K562 (cell line): Measurements from ENCODE around the gene ZCRB1. TPM values are rescaled to one million over a fixed set of nuclear protein-coding genes. Genes with fewer than 3 reads are reported as not detected.
A peak's percentile ranks its signal among the peaks of the same experiment; 100 is the strongest.

Experiments
- BCL6 ChIP-seq: fragments of 250-450 bp; sonication (Bioruptor Pico); IDR thresholded peaks from 2 replicates; pipeline ENCODE4 v1.4.0; 2020
- DDX20 ChIP-seq: fragments of 450-650 bp; IDR thresholded peaks from 2 replicates; pipeline ENCODE4 v1.6.1; 2016; ENCODE audit warnings: missing genetic modification characterization, low read depth, mild to moderate bottlenecking, missing compliant biosample characterization, moderate library complexity
- DPF2 ChIP-seq: fragments of 450-650 bp; IDR thresholded peaks from 2 replicates; pipeline ENCODE4 v1.6.1; 2016
- HMG20A ChIP-seq: fragments of 450-650 bp; formaldehyde crosslinking; conservative IDR thresholded peaks from 2 replicates; pipeline ENCODE4 v1.4.0; 2020; ENCODE audit warnings: mild to moderate bottlenecking, mixed read lengths
- RAD21 ChIP-seq, 2 experiments: fragments of 250-450 bp in 1 of 2; fragments of 450-650 bp in 1 of 2; sonication (Bioruptor Pico) in 1 of 2; formaldehyde crosslinking in 1 of 2; IDR thresholded peaks in 1 of 2; conservative IDR thresholded peaks in 1 of 2; 2 replicates each; pipeline versions ENCODE4 v1.4.0 to v1.8.0; 2020 to 2022; ENCODE audit warnings: mild to moderate bottlenecking in 2 of 2, moderate library complexity in 1 of 2
- SETDB1 ChIP-seq: IDR thresholded peaks from one replicate; pipeline ENCODE4 v1.6.1; 2012; ENCODE audit warnings: low read length, control low read depth, inconsistent platforms
- TAF1 ChIP-seq: IDR thresholded peaks from 2 replicates; pipeline ENCODE4 v1.6.1; 2011; ENCODE audit warnings: mild to moderate bottlenecking, low read length, moderate library complexity; ENCODE audit not compliant: insufficient read depth, control insufficient read depth, severe bottlenecking; ENCODE audit errors: extremely low read depth
- XRCC3 ChIP-seq: fragments of 450-650 bp; IDR thresholded peaks from 2 replicates; pipeline ENCODE4 v1.6.1; 2017; ENCODE audit warnings: mild to moderate bottlenecking, moderate library complexity
- ZFP1 ChIP-seq: fragments of 450-650 bp; formaldehyde crosslinking; IDR thresholded peaks from 2 replicates; pipeline ENCODE4 v1.4.0; 2020; ENCODE audit warnings: mild to moderate bottlenecking, mixed read lengths
- ZNF133 ChIP-seq: fragments of 250-450 bp; sonication (Bioruptor Pico); IDR thresholded peaks from 2 replicates; pipeline ENCODE4 v1.4.0; 2020; ENCODE audit warnings: mild to moderate bottlenecking
- ZSCAN32 ChIP-seq: fragments of 450-650 bp; formaldehyde crosslinking; IDR thresholded peaks from 2 replicates; pipeline ENCODE4 v1.4.0; 2020; ENCODE audit warnings: mild to moderate bottlenecking, moderate library complexity
- polyA plus RNA-seq, 8 experiments: library from polyadenylated mRNA; depleted of rRNA in 4 of 8; stranded (reverse) in 5 of 8; unstranded in 3 of 8; fragments of >200 nt; fragmentation: Nextera tagmentation in 2 of 8; fragmentation: Illumina TruSeq in 1 of 8; extraction: Ambion mirVana in 2 of 8; extraction: Trizol in 1 of 8; gene quantifications; 2 replicates each; pipeline versions ENCODE4 v1.2.1 to v1.2.3, GENCODE V29; 2011 to 2014; ENCODE audit warnings: inconsistent platforms in 1 of 8, missing spikeins in 1 of 8
- total RNA-seq, 7 experiments: library from RNA; depleted of rRNA in 6 of 7; stranded (reverse); fragments of >200 nt in 6 of 7; fragmentation: Illumina TruSeq in 2 of 7; extraction: Trizol in 2 of 7; gene quantifications; 2 replicates each; pipeline versions ENCODE4 v1.2.1 to v1.2.3, GENCODE V29; 2011 to 2021; ENCODE audit warnings: low replicate concordance in 1 of 7
- TF ChIP-seq, protein P1 (sequence below): fragments of 450-650 bp; formaldehyde crosslinking; IDR thresholded peaks from 2 replicates; pipeline ENCODE4 v1.4.0; 2020; ENCODE audit warnings: mild to moderate bottlenecking, moderate library complexity
- TF ChIP-seq, protein P2 (sequence below): fragments of 200-600 bp; sonication (generic); IDR thresholded peaks from one replicate; pipeline ENCODE4 v1.6.1; 2012; ENCODE audit warnings: mild to moderate bottlenecking, low read depth, low read length, inconsistent platforms
- TF ChIP-seq, protein P3 (sequence below): fragments of 450-650 bp; IDR thresholded peaks from 2 replicates; pipeline ENCODE4 v1.6.1; 2016; ENCODE audit warnings: borderline replicate concordance

ZCRB1 gene
- total and polyA plus RNA-seq, 9 of the 15 experiments (the other 6 are each of a cell fraction or from before 2014, with no cell fraction given) = 36.0 to 102 (median 51.0) TPM

DNA sequence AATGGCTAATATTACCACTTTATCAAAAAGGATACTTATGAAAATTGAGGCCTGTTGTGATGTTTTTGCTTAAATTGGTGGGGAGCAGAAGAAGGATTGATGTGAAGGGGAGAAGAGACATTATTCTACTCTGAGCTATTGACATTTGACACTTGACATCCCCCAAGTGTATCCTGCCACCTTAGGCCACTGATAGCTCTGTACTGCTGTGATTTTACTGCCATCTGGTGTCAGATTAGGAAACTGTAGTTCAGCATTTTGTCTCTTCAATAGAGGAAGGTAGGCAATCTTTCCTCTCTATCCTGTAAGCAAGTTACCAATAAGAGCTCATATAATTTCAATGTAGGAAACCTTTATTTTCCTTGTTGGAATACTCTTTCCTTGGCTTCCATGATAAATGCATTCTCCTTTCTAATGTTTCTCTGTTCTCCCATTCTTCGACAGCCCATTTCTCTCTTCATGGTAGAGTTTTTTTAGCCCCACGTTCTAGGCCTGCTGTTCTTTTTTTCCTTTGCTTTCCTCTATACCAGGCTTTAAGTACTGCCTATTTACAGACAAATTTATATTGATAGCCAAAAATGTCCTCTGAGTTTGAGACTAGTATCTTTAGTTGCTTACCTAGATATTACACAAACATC lies 46.4 kb upstream of the ZCRB1 start (continued):
- TF ChIP-seq, protein P1, sequence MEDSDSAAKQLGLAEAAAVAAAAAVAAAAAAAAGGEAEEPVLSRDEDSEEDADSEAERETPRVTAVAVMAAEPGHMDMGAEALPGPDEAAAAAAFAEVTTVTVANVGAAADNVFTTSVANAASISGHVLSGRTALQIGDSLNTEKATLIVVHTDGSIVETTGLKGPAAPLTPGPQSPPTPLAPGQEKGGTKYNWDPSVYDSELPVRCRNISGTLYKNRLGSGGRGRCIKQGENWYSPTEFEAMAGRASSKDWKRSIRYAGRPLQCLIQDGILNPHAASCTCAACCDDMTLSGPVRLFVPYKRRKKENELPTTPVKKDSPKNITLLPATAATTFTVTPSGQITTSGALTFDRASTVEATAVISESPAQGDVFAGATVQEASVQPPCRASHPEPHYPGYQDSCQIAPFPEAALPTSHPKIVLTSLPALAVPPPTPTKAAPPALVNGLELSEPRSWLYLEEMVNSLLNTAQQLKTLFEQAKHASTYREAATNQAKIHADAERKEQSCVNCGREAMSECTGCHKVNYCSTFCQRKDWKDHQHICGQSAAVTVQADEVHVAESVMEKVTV = peak; percentile 63
- TF ChIP-seq, protein P2, sequence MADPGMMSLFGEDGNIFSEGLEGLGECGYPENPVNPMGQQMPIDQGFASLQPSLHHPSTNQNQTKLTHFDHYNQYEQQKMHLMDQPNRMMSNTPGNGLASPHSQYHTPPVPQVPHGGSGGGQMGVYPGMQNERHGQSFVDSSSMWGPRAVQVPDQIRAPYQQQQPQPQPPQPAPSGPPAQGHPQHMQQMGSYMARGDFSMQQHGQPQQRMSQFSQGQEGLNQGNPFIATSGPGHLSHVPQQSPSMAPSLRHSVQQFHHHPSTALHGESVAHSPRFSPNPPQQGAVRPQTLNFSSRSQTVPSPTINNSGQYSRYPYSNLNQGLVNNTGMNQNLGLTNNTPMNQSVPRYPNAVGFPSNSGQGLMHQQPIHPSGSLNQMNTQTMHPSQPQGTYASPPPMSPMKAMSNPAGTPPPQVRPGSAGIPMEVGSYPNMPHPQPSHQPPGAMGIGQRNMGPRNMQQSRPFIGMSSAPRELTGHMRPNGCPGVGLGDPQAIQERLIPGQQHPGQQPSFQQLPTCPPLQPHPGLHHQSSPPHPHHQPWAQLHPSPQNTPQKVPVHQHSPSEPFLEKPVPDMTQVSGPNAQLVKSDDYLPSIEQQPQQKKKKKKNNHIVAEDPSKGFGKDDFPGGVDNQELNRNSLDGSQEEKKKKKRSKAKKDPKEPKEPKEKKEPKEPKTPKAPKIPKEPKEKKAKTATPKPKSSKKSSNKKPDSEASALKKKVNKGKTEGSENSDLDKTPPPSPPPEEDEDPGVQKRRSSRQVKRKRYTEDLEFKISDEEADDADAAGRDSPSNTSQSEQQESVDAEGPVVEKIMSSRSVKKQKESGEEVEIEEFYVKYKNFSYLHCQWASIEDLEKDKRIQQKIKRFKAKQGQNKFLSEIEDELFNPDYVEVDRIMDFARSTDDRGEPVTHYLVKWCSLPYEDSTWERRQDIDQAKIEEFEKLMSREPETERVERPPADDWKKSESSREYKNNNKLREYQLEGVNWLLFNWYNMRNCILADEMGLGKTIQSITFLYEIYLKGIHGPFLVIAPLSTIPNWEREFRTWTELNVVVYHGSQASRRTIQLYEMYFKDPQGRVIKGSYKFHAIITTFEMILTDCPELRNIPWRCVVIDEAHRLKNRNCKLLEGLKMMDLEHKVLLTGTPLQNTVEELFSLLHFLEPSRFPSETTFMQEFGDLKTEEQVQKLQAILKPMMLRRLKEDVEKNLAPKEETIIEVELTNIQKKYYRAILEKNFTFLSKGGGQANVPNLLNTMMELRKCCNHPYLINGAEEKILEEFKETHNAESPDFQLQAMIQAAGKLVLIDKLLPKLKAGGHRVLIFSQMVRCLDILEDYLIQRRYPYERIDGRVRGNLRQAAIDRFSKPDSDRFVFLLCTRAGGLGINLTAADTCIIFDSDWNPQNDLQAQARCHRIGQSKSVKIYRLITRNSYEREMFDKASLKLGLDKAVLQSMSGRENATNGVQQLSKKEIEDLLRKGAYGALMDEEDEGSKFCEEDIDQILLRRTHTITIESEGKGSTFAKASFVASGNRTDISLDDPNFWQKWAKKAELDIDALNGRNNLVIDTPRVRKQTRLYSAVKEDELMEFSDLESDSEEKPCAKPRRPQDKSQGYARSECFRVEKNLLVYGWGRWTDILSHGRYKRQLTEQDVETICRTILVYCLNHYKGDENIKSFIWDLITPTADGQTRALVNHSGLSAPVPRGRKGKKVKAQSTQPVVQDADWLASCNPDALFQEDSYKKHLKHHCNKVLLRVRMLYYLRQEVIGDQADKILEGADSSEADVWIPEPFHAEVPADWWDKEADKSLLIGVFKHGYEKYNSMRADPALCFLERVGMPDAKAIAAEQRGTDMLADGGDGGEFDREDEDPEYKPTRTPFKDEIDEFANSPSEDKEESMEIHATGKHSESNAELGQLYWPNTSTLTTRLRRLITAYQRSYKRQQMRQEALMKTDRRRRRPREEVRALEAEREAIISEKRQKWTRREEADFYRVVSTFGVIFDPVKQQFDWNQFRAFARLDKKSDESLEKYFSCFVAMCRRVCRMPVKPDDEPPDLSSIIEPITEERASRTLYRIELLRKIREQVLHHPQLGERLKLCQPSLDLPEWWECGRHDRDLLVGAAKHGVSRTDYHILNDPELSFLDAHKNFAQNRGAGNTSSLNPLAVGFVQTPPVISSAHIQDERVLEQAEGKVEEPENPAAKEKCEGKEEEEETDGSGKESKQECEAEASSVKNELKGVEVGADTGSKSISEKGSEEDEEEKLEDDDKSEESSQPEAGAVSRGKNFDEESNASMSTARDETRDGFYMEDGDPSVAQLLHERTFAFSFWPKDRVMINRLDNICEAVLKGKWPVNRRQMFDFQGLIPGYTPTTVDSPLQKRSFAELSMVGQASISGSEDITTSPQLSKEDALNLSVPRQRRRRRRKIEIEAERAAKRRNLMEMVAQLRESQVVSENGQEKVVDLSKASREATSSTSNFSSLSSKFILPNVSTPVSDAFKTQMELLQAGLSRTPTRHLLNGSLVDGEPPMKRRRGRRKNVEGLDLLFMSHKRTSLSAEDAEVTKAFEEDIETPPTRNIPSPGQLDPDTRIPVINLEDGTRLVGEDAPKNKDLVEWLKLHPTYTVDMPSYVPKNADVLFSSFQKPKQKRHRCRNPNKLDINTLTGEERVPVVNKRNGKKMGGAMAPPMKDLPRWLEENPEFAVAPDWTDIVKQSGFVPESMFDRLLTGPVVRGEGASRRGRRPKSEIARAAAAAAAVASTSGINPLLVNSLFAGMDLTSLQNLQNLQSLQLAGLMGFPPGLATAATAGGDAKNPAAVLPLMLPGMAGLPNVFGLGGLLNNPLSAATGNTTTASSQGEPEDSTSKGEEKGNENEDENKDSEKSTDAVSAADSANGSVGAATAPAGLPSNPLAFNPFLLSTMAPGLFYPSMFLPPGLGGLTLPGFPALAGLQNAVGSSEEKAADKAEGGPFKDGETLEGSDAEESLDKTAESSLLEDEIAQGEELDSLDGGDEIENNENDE = no peak
- TF ChIP-seq XRCC3 (no peak), HMG20A (CRISPR knock-in tag) (no peak), DDX20 (tag) (no peak), DPF2 (no peak), SETDB1 (no peak), ZNF133 (CRISPR knock-in tag) (no peak), RAD21 (CRISPR knock-in tag; conservative IDR thresholded peaks at IDR 0.05 in 1 of 2, IDR thresholded peaks at IDR 0.05 in 1 of 2) (peak; percentile 83 to 92), BCL6 (CRISPR knock-in tag) (no peak), TAF1 (no peak), ZFP1 (CRISPR knock-in tag) (no peak), ZSCAN32 (no peak)
- TF ChIP-seq, protein P3, sequence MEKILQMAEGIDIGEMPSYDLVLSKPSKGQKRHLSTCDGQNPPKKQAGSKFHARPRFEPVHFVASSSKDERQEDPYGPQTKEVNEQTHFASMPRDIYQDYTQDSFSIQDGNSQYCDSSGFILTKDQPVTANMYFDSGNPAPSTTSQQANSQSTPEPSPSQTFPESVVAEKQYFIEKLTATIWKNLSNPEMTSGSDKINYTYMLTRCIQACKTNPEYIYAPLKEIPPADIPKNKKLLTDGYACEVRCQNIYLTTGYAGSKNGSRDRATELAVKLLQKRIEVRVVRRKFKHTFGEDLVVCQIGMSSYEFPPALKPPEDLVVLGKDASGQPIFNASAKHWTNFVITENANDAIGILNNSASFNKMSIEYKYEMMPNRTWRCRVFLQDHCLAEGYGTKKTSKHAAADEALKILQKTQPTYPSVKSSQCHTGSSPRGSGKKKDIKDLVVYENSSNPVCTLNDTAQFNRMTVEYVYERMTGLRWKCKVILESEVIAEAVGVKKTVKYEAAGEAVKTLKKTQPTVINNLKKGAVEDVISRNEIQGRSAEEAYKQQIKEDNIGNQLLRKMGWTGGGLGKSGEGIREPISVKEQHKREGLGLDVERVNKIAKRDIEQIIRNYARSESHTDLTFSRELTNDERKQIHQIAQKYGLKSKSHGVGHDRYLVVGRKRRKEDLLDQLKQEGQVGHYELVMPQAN = no peak
